HFFc6 (cell line): ENCODE measurements around the gene FZD7. TPM values are rescaled to one million over a fixed set of nuclear protein-coding genes. Genes with fewer than 3 reads are reported as not detected.

ENCODE experiments used
- DNase-seq: peaks from one replicate; pipeline ENCODE4 v3.0.0-alpha.2; 2018
- H3K27ac Mint-ChIP-seq: 2 replicates; pipeline ENCODE4 v1.8.0; 2020; ENCODE audit warnings: mild to moderate bottlenecking, mixed read lengths
- H3K27me3 Mint-ChIP-seq: 2 replicates; pipeline ENCODE4 v1.8.0; 2021; ENCODE audit warnings: mild to moderate bottlenecking, moderate library complexity, mixed read lengths; ENCODE audit not compliant: insufficient read depth
- H3K36me3 Mint-ChIP-seq: 2 replicates; pipeline ENCODE4 v1.8.0; 2021; ENCODE audit warnings: low read depth, mixed read lengths
- H3K4me1 Mint-ChIP-seq: 2 replicates; pipeline ENCODE4 v1.8.0; 2020; ENCODE audit warnings: low read depth, mixed read lengths
- H3K4me3 Mint-ChIP-seq: 2 replicates; pipeline ENCODE4 v1.8.0; 2020; ENCODE audit warnings: mild to moderate bottlenecking, moderate library complexity, mixed read lengths
- H3K9me3 Mint-ChIP-seq: 2 replicates; pipeline ENCODE4 v1.8.0; 2020; ENCODE audit warnings: mild to moderate bottlenecking, mixed read lengths
- CTCF ChIP-seq: fragments of 200-600 bp; sonication (generic); IDR thresholded peaks from 2 replicates; pipeline ENCODE4 v1.5.0; 2021; ENCODE audit warnings: antibody characterized with exemption, mild to moderate bottlenecking
- total RNA-seq, 6 experiments: library from RNA; stranded (reverse); fragmentation: NEBNext Ultra II Directional; extraction: Animal tissue kit (Norgen Biotek cat#: 25700); gene quantifications; 2 replicates in 1 of 6; 3 replicates in 5 of 6; pipeline ENCODE4 v1.2.3, GENCODE V29; 2021

Gene FZD7
- total RNA-seq, 6 experiments from 2014 or later = 111 to 147 (median 117) TPM

DNA sequence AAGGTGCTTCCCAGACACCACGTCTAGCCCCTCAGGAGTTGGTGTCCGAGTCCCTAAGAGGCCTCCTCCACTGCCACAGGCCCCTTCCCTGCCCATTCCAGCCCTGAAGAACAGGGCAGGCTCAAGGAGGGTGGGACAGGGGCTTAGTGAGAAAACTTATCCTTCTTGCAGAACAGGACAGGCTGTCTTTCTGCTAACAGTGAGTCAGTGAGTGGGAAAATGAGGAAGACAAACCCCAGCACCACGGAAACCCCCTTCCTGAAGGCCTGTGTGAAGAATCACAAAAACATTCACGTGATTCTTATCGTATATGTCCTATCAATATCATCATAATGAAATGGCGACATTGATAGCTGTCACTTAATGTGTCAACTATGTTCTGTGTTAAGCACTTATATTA is 9.8 kb downstream of the FZD7 start:
- no peak for DNase-seq
- Mint-ChIP-seq H3K27me3 (no peaks in the 10 kb centered on the region; the same call in 1 of the 2 replicates), H3K4me3 (no peak overlapping the region), H3K27ac (no peak overlapping the region), H3K9me3 (no peaks in the 10 kb centered on the region), H3K4me1 (peaks cover 12% of the 10 kb centered on the region), H3K36me3 (peaks cover 14% of the 10 kb centered on the region)
- no peak for TF ChIP-seq CTCF

DNA sequence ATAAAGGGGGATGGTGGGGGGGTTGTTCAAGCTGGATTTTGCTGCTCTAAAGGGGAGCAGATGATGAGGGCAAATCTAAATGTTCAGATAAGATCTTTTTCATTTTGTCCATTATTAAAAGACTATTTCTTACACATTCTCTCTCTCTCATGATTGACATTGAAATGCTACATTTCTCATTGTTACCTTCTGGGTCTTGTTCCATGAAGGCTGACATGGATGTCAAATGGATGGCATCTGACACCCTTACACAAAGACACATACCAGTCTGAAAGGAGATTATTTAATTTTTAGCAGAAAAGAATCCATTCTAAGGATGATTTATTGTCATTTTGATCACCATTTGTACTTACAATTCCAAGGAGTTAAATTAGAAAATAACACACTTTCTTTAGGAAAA is 11.1 kb downstream of the FZD7 start:
- H3K27me3 Mint-ChIP-seq = no peaks in the 10 kb centered on the region; the same call in 1 of the 2 replicates
- H3K4me1 Mint-ChIP-seq = peaks cover 12% of the 10 kb centered on the region
- H3K36me3 Mint-ChIP-seq = 0 out of 2 replicates have a peak, but pooled peaks cover under 1% of the 10 kb centered on the region
- no peaks in the 10 kb centered on the region for H3K9me3 Mint-ChIP-seq
- no peak overlapping the region for H3K27ac Mint-ChIP-seq
- DNase-seq = no peak
- H3K4me3 Mint-ChIP-seq = no peak overlapping the region
- TF ChIP-seq CTCF = no peak

GRCh38 chr2:202046572-202046971 is 12.9 kb downstream of the FZD7 start:
- Mint-ChIP-seq H3K27ac (no peak overlapping the region), H3K4me1 (peaks cover 15% of the 10 kb centered on the region), H3K9me3 (no peaks in the 10 kb centered on the region), H3K36me3 (no peaks in the 10 kb centered on the region), H3K4me3 (no peak overlapping the region), H3K27me3 (no peaks in the 10 kb centered on the region; the same call in 1 of the 2 replicates)
- no peak for DNase-seq
- TF ChIP-seq CTCF = no peak

DNA sequence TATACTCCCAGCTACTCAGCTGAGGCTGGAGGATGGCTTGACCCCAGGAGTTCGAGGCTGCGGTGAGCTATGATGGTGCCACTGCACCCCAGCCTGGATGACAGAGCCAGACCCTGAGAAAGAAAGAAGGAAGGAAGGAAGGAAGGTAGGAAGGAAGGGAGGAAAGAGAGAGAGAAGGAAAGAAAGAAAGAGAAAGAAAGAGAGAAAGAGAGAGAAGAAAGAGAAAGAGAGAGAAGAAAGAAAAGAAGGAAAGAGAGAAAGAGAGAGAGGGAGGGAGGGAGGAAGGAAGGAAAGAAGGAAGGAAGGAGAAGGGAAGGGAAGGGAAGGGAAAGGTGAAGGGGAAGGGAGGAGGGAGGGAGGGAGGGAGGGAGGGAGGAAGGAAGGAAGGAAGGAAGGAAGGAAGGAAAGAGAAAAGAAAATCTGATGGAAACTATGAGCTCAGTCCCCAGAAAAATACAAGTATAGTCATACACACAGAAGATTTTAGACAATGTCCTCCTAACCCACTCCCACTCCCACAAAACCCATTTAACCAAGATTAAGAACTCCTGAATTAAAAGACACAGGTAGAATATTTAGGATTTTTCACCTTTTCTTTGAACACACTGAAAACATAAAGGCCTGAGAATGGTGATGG is 15.6 kb downstream of the FZD7 start:
- Mint-ChIP-seq H3K27me3 (no peaks in the 10 kb centered on the region; the same call in none of the 2 replicates), H3K27ac (no peak overlapping the region), H3K9me3 (no peaks in the 10 kb centered on the region), H3K4me1 (peaks cover 14% of the 10 kb centered on the region; the same call in 1 of the 2 replicates), H3K36me3 (no peaks in the 10 kb centered on the region), H3K4me3 (no peak overlapping the region)
- no peak for DNase-seq
- TF ChIP-seq CTCF = no peak

DNA sequence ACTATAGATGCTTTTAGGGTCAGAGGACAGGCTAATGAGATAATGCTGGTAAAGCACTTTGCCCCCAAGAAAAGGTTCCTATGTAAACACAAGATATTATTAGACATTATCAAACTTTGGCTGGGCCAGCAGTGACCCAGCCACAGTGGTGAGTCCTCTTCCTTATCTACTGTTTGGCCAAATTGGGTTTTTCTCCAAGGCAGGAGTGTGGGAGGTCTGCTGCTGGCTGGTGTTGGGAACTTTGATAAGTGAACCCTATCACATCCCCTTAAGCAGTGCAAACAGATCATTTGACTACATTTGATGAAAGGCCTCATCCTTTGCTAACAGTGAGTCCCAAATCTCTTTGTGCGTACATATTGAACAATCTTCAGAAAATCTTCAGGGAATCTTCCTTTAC is 16.2 kb downstream of the FZD7 start:
- Mint-ChIP-seq H3K4me3 (no peak overlapping the region), H3K4me1 (peaks cover 14% of the 10 kb centered on the region; the same call in 1 of the 2 replicates), H3K27me3 (no peaks in the 10 kb centered on the region; the same call in none of the 2 replicates), H3K27ac (no peak overlapping the region), H3K9me3 (no peaks in the 10 kb centered on the region), H3K36me3 (no peaks in the 10 kb centered on the region)
- no peak for TF ChIP-seq CTCF
- no peak for DNase-seq
